ENCODE measurements around the gene SLAMF8. TPM values are rescaled to one million over a fixed set of nuclear protein-coding genes. Genes with fewer than 3 reads are reported as not detected.

Gene SLAMF8
- polyA plus RNA-seq, 1 donor from 2014 or later = not detected

DNA sequence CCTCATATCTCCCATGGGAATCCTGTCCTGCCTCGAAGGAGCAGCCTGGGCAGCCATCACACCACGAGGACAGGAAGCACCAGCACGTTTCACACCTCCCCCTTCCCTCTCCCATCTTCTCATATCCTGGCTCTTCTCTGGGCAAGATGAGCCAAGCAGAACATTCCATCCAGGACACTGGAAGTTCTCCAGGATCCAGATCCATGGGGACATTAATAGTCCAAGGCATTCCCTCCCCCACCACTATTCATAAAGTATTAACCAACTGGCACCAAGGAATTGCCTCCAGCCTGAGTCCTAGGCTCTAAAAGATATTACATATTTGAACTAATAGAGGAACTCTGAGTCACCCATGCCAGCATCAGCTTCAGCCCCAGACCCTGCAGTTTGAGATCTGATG lies 8.7 kb downstream of the SLAMF8 start:
- Histone ChIP-seq H3K27me3 (ENCODE audit: insufficient read depth, low read depth, low read length) (peaks cover 81% of the 10 kb centered on the region), H4K20me1 (ENCODE audit: insufficient read depth) (no peaks in the 10 kb centered on the region), H2AFZ (ENCODE audit: low read depth, low read length) (no peak overlapping the region), H3K4me2 (ENCODE audit: low read length) (no peak overlapping the region), H3K4me3 (ENCODE audit: low read length) (no peak overlapping the region), H3K27ac (ENCODE audit: low read length) (no peak overlapping the region), H3K9me2 (ENCODE audit: insufficient read depth, low read length) (no peaks in the 10 kb centered on the region), H3K9ac (ENCODE audit: low read length) (no peak overlapping the region), H3F3A (ENCODE audit: insufficient read depth, low read length, poor library complexity, severe bottlenecking) (no peaks in the 10 kb centered on the region), H3K79me2 (replicated peaks; ENCODE audit: insufficient read depth, low read length) (no peaks in the 10 kb centered on the region), H3K9me3 (ENCODE audit: low read length) (no peaks in the 10 kb centered on the region), H3K36me3 (ENCODE audit: insufficient read depth, low read length) (no peaks in the 10 kb centered on the region)
- TF ChIP-seq EP300 (conservative IDR thresholded peaks at IDR 0.05; ENCODE audit: poor library complexity, severe bottlenecking) (no peak), RAD21 (conservative IDR thresholded peaks at IDR 0.05) (no peak), MXI1 (conservative IDR thresholded peaks at IDR 0.05; ENCODE audit: poor library complexity, severe bottlenecking) (no peak), POLR2AphosphoS5 (IDR thresholded peaks at IDR 0.05) (no peak), EZH2 (IDR thresholded peaks at IDR 0.05; ENCODE audit: borderline replicate concordance, insufficient read depth, low read length, poor library complexity, severe bottlenecking) (no peak), TAF1 (IDR thresholded peaks at IDR 0.05; ENCODE audit: low read depth) (no peak), SMC3 (conservative IDR thresholded peaks at IDR 0.05; ENCODE audit: poor library complexity) (no peak)
- TF ChIP-seq, protein P1, sequence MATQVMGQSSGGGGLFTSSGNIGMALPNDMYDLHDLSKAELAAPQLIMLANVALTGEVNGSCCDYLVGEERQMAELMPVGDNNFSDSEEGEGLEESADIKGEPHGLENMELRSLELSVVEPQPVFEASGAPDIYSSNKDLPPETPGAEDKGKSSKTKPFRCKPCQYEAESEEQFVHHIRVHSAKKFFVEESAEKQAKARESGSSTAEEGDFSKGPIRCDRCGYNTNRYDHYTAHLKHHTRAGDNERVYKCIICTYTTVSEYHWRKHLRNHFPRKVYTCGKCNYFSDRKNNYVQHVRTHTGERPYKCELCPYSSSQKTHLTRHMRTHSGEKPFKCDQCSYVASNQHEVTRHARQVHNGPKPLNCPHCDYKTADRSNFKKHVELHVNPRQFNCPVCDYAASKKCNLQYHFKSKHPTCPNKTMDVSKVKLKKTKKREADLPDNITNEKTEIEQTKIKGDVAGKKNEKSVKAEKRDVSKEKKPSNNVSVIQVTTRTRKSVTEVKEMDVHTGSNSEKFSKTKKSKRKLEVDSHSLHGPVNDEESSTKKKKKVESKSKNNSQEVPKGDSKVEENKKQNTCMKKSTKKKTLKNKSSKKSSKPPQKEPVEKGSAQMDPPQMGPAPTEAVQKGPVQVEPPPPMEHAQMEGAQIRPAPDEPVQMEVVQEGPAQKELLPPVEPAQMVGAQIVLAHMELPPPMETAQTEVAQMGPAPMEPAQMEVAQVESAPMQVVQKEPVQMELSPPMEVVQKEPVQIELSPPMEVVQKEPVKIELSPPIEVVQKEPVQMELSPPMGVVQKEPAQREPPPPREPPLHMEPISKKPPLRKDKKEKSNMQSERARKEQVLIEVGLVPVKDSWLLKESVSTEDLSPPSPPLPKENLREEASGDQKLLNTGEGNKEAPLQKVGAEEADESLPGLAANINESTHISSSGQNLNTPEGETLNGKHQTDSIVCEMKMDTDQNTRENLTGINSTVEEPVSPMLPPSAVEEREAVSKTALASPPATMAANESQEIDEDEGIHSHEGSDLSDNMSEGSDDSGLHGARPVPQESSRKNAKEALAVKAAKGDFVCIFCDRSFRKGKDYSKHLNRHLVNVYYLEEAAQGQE (IDR thresholded peaks at IDR 0.05; ENCODE audit: borderline replicate concordance) = no peak
- TF ChIP-seq, protein P2, sequence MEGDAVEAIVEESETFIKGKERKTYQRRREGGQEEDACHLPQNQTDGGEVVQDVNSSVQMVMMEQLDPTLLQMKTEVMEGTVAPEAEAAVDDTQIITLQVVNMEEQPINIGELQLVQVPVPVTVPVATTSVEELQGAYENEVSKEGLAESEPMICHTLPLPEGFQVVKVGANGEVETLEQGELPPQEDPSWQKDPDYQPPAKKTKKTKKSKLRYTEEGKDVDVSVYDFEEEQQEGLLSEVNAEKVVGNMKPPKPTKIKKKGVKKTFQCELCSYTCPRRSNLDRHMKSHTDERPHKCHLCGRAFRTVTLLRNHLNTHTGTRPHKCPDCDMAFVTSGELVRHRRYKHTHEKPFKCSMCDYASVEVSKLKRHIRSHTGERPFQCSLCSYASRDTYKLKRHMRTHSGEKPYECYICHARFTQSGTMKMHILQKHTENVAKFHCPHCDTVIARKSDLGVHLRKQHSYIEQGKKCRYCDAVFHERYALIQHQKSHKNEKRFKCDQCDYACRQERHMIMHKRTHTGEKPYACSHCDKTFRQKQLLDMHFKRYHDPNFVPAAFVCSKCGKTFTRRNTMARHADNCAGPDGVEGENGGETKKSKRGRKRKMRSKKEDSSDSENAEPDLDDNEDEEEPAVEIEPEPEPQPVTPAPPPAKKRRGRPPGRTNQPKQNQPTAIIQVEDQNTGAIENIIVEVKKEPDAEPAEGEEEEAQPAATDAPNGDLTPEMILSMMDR (IDR thresholded peaks at IDR 0.05; ENCODE audit: poor library complexity, severe bottlenecking) = no peak

DNA sequence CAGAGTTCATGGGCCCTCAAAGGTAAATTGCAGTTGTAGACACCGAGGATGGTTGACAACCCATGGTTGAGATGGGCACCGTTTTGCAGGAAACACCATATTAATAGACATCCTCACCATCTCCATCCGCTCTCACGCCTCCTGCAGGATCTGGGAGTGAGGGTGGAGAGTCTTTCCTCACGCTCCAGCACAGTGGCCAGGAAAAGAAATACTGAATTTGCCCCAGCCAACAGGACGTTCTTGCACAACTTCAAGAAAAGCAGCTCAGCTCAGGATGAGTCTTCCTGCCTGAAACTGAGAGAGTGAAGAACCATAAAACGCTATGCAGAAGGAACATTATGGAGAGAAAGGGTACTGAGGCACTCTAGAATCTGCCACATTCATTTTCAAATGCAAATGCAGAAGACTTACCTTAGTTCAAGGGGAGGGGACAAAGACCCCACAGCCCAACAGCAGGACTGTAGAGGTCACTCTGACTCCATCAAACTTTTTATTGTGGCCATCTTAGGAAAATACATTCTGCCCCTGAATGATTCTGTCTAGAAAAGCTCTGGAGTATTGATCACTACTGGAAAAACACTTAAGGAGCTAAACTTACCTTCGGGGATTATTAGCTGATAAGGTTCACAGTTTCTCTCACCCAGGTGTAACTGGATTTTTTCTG lies 9.3 kb downstream of the SLAMF8 start:
- H3K4me2 ChIP-seq (ENCODE audit: low read length) = no peak overlapping the region
- no peaks in the 10 kb centered on the region for H3K9me3 ChIP-seq (ENCODE audit: low read length)
- H3K79me2 ChIP-seq (replicated peaks; ENCODE audit: insufficient read depth, low read length) = no peaks in the 10 kb centered on the region
- no peaks in the 10 kb centered on the region for H3K36me3 ChIP-seq (ENCODE audit: insufficient read depth, low read length)
- no peak overlapping the region for H2AFZ ChIP-seq (ENCODE audit: low read depth, low read length)
- no peaks in the 10 kb centered on the region for H4K20me1 ChIP-seq (ENCODE audit: insufficient read depth)
- no peaks in the 10 kb centered on the region for H3K9me2 ChIP-seq (ENCODE audit: insufficient read depth, low read length)
- H3K9ac ChIP-seq (ENCODE audit: low read length) = no peak overlapping the region
- H3K27me3 ChIP-seq (ENCODE audit: insufficient read depth, low read depth, low read length) = peaks cover 83% of the 10 kb centered on the region
- TF ChIP-seq RAD21 (conservative IDR thresholded peaks at IDR 0.05) (no peak), EP300 (conservative IDR thresholded peaks at IDR 0.05; ENCODE audit: poor library complexity, severe bottlenecking) (no peak), TAF1 (IDR thresholded peaks at IDR 0.05; ENCODE audit: low read depth) (no peak), EZH2 (IDR thresholded peaks at IDR 0.05; ENCODE audit: borderline replicate concordance, insufficient read depth, low read length, poor library complexity, severe bottlenecking) (no peak), POLR2AphosphoS5 (IDR thresholded peaks at IDR 0.05) (no peak), MXI1 (conservative IDR thresholded peaks at IDR 0.05; ENCODE audit: poor library complexity, severe bottlenecking) (no peak), SMC3 (conservative IDR thresholded peaks at IDR 0.05; ENCODE audit: poor library complexity) (no peak)
- TF ChIP-seq, protein P1 (IDR thresholded peaks at IDR 0.05; ENCODE audit: borderline replicate concordance) = no peak
- TF ChIP-seq, protein P2 (IDR thresholded peaks at IDR 0.05; ENCODE audit: poor library complexity, severe bottlenecking) = no peak
- H3K4me3 ChIP-seq (ENCODE audit: low read length) = no peak overlapping the region
- H3F3A ChIP-seq (ENCODE audit: insufficient read depth, low read length, poor library complexity, severe bottlenecking) = no peaks in the 10 kb centered on the region
- no peak overlapping the region for H3K27ac ChIP-seq (ENCODE audit: low read length)

Measured in neural cell (in vitro differentiated cells).